GM21737 (cell line): ENCODE data around the gene CHST11.
"Not testable (repeated sequence)": the region's sequence is repeated elsewhere in the genome, so short reads cannot be mapped to it uniquely, and the experiment has no call there.

Experiments used
- ATAC-seq: cut with Tn5 transposase; IDR thresholded peaks from one replicate; pipeline ENCODE4 v1.9.1; 2021; ENCODE audit warnings: mild to moderate bottlenecking, moderate library complexity; ENCODE audit not compliant: unreplicated experiment

Gene CHST11

GRCh38 chr12:104522985-104523722 lies 66.4 kb downstream of the CHST11 start:
- no peak for ATAC-seq

GRCh38 chr12:104524034-104524832 lies 67.5 kb downstream of the CHST11 start:
- no peak for ATAC-seq

GRCh38 chr12:104526320-104526719 lies 69.6 kb downstream of the CHST11 start:
- no peak for ATAC-seq

GRCh38 chr12:104526751-104527150 lies 70.0 kb downstream of the CHST11 start:
- ATAC-seq = no peak

- ATAC-seq = not testable (repeated sequence)
Observed at GRCh38 chr12:104527653-104528052, 70.9 kb downstream of the CHST11 start.

GRCh38 chr12:104529130-104529874 lies 72.6 kb downstream of the CHST11 start:
- ATAC-seq = no peak

GRCh38 chr12:104532636-104533035 lies 75.9 kb downstream of the CHST11 start:
- ATAC-seq = no peak

- ATAC-seq = no peak
Observed at GRCh38 chr12:104533134-104533533, 76.4 kb downstream of the CHST11 start.

- no peak for ATAC-seq
Observed at GRCh38 chr12:104534162-104534856, 77.6 kb downstream of the CHST11 start.

- ATAC-seq = no peak
Observed at GRCh38 chr12:104534857-104535248, 78.1 kb downstream of the CHST11 start.

GRCh38 chr12:104535369-104535768 lies 78.6 kb downstream of the CHST11 start:
- no peak for ATAC-seq

GRCh38 chr12:104536841-104537240 lies 80.1 kb downstream of the CHST11 start:
- no peak for ATAC-seq

- ATAC-seq = no peak
Observed at GRCh38 chr12:104538056-104538455, 81.3 kb downstream of the CHST11 start.

GRCh38 chr12:104538891-104539462 lies 82.2 kb downstream of the CHST11 start:
- ATAC-seq = no peak

GRCh38 chr12:104544836-104545235 lies 88.1 kb downstream of the CHST11 start:
- no peak for ATAC-seq

- ATAC-seq = no peak
Observed at GRCh38 chr12:104546575-104546974, 89.8 kb downstream of the CHST11 start.

GRCh38 chr12:104547235-104547634 lies 90.5 kb downstream of the CHST11 start:
- ATAC-seq = no peak

GRCh38 chr12:104549815-104550480 lies 93.2 kb downstream of the CHST11 start:
- no peak for ATAC-seq

- peak; percentile 58 for ATAC-seq
Observed at GRCh38 chr12:104551313-104551931, 94.7 kb downstream of the CHST11 start.

- ATAC-seq = no peak
Observed at GRCh38 chr12:104553421-104553820, 96.7 kb downstream of the CHST11 start.
